Stimulated activated CD8-positive, alpha-beta memory T cell treated with anti-CD3 and anti-CD28 coated beads, Interleukin-12 subunit alpha, Interleukin-12 subunit beta, amount 100 ng/mL, for 24 hours (primary cell): Measurements from ENCODE around the gene MCTP1.

ENCODE experiments used
- DNase-seq: peaks from one replicate; pipeline ENCODE4 v3.0.0-alpha.2; 2020; ENCODE audit errors: extremely low read depth

The MCTP1 gene

GRCh38 chr5:94699562-94699961 is 585.3 kb downstream of the MCTP1 start:
- no peak for DNase-seq

DNA sequence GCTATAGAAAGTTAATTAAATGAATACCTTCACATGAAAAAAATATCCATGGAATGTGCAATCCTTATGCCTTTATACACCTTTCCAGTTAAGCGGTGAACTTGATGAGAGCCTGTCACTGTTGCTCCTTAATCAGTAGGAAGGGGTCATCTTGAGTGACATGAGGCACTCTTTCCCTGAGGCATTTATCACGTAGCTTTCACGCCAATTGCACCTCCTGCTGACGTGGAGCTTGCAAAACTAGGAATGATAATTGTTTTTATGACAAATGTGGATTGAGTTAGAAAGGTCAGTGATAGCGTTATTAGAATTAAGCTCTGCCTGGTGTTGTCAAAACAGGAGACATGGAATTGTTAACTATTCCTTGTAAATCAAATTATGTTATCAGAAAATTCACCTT is 586.7 kb downstream of the MCTP1 start:
- DNase-seq = no peak

DNA sequence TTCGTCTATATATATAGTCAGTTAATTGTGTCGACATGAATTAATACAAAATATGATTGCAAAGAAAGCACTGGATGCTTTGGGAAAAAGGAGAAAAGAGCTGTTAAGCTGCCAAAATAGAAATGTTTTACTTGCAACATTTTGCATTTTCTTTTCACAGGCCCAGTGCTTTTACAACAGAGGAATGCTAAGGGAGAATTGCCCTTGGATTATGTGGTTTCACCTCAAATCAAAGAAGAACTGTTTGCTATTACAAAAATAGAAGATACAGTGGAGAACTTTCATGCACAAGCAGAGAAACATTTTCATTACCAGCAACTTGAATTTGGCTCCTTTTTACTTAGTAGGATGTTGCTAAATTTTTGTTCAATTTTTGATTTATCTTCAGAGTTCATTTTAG is 590.2 kb downstream of the MCTP1 start:
- no peak for DNase-seq

DNA sequence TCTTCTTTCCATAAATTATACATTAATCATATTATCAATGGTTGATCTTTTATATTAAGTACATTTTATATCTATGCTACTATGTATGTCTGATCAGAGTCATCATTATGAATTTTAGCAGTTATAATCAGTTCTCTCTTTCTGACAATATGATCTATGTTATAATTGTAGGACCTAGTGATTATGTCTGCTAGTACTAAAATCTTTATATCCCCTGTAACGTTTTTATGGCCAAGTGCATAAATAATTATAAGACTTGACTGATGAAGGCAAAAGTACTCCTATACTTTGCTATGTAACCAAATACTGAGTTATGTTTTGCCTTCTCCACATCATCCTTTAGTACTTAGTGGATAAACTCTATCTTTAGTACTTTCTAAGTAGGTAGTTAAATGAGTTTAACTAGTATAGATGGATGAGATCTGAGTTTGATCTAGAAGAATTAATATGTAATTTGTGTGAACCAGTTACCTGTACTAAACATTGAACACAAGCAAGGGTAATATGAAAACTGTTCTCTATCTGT is 591.0 kb downstream of the MCTP1 start:
- DNase-seq = no peak

GRCh38 chr5:94693043-94693822 is 591.7 kb downstream of the MCTP1 start:
- no peak for DNase-seq

GRCh38 chr5:94692581-94692980 is 592.3 kb downstream of the MCTP1 start:
- DNase-seq = no peak

GRCh38 chr5:94691949-94692348 is 592.9 kb downstream of the MCTP1 start:
- no peak for DNase-seq

GRCh38 chr5:94691291-94691690 is 593.6 kb downstream of the MCTP1 start:
- DNase-seq = no peak

- no peak for DNase-seq
These were observed 594.1 kb downstream of the MCTP1 start for GRCh38 chr5:94690778-94691177.

- no peak for DNase-seq
These were observed 595.0 kb downstream of the MCTP1 start for GRCh38 chr5:94689908-94690307.

GRCh38 chr5:94682814-94683520 is 601.9 kb downstream of the MCTP1 start:
- no peak for DNase-seq

DNA sequence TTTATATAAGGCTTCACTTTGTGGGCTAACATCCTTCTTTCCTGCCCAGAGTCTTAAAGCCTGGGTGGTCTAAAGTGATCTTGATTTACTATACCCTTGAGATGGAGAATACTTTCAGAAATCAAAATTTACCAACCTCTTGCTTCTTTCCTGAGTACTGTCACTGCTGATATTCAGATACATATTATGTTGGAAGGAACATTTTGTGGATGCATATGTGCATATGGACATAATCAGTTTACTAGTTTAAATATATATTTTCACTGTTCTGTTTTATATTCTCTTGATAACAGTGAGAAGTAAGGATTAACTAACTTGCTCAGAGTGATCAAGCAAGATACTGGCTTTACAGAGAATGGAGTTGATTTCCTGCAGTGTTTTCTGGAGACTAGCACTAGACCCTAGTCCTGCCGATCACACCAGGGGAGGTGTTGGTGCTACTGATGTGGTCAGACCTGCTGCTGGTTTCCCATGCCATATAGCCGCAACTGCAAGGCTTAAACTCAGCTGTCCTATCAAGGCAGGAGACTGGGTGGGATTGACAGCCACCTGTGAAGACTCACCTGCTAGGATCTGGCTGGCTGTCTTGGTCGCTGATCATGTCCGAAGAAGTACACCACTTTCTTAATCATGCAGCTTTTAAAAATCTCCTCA is 608.8 kb downstream of the MCTP1 start:
- DNase-seq = no peak

DNA sequence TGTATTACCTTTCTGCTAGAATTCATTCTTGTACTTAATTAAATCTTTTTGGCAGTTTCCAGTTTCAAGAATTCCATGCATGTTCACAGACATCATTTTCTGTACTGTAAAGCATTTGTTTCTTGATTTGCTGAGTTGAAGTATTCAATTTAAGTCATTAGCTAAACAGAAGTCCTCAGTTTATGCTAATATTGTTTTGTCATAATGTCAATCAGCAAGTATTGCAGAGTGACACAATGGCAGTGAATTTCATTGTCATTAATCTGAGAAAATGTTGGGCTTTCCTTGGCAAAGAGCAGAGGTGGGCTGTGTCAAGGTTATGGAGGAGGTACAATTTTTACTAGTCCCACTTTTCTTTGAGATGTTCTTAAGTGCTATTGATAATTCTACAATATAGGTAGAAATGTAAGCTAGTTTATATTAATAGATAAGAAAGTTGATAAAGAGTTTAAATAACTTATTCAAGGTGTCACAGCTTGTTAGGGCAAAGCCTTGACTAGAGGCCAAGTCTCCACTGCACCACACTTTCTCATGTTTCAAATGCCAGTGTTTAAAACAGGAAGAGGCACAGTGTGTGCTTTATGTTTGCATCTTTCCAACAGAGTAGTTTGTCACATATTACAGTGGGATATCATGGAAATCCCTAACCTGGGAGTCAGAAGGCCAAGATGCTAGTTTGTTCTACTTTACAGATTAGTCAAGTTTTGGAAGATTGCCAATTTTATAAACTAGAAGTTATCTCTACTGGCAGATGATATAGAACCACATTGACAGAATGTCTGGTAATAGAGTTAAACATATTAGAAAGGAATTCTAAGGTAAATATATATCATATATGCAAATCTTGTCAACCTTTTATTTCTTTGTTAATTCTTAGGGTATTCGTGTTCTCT is 610.2 kb downstream of the MCTP1 start:
- DNase-seq = no peak

DNA sequence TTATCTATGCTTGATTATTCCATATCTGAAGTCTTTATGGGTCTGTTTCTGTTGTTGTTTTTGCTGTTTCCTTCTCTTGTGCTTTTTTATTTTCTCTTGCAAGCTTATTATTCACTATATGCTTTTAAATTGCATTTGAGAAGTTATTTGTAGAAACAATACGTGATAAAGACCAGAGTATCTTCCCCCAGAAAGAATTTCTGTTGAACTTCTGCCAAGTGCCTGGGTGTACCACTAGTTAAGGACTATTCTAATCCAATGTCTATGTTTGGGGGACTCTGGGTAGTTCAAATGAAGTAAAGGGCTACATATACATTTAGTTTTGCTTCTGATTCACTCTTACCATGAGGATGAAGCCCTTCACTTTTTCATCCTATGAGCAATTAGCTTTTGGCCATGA is 612.1 kb downstream of the MCTP1 start:
- no peak for DNase-seq

DNA sequence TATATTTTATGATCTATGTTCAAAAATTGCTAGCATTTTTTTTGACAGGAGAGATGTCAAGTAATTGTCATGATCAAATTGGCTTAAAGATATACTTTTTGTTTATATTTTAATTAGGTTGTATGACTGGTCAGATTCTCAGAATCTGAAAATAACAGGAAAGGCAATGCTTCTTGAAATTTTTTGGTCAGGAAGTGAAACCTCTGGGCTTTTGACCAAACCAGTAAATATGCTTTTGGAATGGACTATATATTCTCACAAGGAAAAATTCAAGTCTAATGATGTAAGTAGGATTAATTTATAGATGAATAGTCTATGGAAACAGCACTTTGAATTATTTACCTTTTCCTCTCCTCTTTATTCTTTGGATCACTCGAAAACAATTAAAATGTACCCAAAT is 614.2 kb downstream of the MCTP1 start:
- DNase-seq = no peak

DNA sequence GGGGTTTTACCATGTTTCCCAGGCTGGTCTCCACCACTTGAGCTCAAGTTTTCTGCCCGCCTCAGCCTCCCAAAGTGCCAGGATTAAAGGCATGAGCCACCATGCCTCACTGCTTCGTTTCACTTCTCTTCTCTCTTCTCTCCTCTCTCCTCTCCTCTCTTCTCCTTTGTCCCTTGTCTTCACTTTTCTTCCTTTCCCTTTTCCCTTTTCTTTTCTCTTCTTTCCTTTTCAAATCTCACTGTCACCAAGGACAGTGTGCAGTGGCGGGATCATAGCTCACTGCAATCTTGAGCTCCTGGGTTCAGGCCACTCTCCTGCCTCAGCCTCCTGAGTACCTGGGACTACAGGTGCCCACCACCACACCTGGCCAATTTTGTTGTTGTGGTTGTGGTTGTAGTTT is 617.0 kb downstream of the MCTP1 start:
- DNase-seq = no peak

- no peak for DNase-seq
These were observed 623.8 kb downstream of the MCTP1 start for GRCh38 chr5:94661086-94661485.

GRCh38 chr5:94660506-94660905 is 624.4 kb downstream of the MCTP1 start:
- no peak for DNase-seq

- DNase-seq = no peak
These were observed 626.6 kb downstream of the MCTP1 start for GRCh38 chr5:94658272-94658671.
